HG03103 (cell line): ENCODE results near the gene ITGA11.

Source experiments
- ATAC-seq: cut with Tn5 transposase; IDR thresholded peaks from one replicate; pipeline ENCODE4 v1.9.1; 2021; ENCODE audit warnings: low read depth; ENCODE audit not compliant: unreplicated experiment

The ITGA11 gene

DNA sequence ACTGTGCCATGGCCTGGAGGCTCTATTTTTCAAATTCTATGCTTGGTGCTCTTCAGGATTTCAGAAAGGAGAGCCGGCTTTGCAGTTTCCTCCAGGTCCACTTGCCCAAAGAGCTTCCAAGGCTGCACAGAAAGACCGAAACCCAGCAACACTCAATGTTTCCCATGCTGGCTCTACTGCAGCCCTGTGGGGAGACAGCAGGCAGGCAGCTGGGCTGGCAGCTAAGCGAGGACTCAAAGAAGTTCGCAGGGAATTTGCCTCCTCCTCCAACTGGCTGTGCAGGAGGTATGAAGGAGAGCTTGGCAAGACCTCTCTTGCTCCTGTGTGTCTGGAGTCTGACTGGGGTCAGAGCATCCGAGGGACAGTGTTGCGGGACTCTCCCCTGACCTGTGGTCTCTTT, 17.4 kb upstream of the ITGA11 start:
- ATAC-seq = no peak

DNA sequence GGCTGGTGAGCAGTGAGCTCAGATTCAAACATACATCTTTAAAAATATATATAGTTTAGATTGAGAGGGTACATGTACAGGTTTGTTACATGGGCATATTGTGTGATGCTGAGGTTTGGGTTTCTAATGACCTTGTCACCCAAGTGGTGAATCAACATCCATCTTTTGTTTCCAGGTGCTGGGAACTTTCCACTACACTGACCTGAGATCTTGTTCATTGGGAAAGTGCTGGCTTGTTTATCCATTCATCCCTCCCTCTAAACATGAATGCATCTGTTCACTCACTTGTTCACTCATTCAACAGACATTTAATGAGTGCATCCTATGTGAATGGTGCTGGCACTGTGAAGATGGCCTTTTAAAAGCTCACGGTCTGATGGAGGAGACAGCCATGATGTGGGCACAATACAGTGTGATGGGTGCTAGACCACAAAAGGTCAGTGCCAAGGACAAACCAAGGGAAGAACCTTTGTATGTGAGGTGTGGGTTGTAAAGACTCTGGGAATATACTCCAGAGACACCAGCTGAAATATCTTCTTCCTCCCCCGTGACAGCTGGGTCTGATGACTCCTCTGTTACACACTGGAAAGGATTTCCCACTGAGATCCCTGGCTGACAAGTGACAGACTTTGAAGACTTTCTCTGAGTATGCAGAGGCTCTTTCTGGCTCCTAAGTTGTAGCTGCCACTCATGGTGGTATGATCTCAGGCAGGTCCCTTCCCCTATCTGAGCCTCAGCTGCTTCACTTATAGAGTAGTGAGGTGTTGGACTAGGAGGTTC, 16.2 kb upstream of the ITGA11 start:
- ATAC-seq = no peak

DNA sequence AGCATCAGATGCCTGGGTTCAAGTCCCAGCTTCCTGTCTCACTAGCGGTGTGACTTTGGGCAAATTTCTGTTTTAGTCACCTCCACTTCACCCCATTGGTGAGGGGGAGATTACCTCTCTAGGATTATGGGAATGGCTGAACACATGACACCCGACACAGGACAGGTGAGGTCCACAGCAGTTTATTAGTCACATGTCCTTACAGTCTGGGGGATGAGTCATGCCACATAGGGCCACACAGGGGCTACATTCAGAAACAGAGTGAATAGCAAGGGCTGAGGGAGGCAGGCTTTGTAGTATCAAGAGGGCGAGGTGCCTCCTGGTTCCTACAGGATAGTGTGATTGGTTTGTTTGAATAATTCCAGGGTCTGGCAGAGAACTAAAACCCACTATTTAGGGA, 15.2 kb upstream of the ITGA11 start:
- ATAC-seq = no peak

DNA sequence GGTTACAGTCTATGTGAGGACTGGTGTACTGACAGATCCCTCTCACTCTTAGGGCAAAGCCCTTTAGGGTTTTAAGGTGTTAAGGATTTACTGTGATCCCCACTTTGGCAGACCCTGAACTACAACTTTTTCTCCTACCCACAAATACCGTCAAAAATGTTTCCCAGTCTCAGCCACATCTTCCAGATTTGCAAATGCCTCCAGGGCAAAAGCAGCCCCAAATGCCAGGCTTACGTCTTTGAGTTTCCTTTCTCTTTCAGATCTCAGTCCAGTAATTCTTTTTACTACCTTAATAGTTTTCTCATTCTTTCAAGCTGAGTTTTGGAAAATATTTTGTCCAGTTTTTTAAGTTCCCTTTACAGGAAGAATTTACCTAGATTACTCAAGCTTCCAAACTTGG, 13.4 kb upstream of the ITGA11 start:
- ATAC-seq = no peak

DNA sequence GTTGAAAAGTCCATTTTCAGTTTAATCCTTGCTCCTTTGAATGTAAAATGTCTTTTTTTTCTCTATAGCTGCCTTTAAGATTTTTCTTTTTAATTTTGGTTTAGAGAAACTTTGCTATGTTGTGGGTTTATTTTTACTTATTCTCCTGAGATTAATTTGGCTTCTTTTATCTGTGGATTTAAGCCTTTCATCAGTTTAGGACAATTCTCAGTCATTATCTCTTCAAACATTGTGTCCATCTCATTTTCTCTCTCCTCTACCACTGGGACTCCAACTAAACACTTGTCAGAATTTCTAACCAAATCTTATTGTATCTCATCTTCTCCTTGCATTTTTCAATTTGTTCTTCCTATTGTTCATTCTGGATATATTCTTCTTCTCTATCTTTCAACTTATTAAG, 12.4 kb upstream of the ITGA11 start:
- no peak for ATAC-seq

DNA sequence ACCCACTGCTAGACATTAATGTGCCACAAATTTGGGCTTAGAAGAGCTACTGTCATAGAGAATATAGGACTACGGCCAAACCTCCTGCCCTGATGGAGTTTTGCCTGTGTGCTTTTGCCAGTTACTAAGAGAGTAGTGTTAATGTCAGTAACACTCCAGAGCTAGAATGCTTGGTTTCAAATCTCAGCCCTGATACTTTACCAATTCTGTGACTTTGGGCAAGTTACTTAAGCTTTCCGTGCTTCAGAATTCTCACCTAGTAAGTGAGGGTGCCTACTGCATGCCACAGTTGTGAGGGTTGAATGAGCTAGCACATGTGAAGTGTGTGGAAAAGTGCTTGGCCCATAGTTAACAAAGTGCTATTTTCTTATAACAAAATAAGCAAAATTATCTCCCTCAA, 10.9 kb upstream of the ITGA11 start:
- ATAC-seq = no peak

DNA sequence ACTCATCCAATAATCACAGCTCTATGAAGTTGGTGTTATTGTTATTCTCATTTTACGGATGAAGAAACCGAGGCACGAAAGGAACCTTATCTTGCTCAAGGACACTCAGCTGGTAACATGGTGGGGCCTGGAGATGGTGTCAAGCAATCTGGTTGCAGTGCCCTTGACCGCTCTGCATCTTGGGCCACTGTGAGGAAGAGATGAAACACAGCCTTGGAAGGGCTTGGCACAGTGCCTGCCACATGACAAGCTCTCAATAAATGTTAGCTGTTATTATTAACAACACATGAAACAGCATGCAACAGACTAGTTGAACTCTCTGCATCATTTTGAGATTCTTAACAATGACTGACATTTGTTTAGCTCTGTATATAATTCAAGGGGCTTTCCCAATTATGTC, 10.1 kb upstream of the ITGA11 start:
- ATAC-seq = no peak

DNA sequence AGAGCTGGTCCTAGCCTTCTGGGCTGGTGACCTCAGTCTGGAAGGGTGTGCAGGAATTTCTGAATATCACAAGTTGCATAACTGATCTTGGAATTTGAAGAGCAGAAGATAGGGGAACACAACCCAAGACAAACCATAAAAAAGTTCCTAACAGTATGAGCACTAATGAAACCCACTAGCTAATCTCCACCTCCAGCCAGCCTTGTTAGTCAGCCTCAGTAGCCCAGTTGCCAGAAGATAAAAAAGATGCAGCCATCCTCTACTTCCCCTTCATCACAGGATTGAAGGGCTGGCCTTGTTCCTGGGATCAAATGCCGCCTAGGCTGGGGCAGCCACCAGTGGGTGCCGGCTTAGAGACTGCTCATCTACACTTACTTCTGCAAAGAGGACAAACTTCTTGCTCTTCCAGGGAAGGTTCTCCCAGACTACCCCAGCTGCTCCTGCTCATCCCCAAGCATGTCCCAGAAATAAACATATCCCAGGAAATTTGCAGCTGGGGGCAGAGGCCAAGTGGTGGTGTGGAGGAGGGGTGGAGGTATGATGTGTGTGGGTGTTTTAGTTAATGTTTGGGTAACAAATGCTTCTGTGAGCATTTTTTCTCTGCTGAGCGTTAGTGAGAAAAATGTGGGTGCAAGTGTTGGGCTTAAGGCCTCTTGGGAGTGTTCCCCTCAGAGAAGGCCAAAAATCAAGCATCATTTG, 9.2 kb upstream of the ITGA11 start:
- no peak for ATAC-seq

DNA sequence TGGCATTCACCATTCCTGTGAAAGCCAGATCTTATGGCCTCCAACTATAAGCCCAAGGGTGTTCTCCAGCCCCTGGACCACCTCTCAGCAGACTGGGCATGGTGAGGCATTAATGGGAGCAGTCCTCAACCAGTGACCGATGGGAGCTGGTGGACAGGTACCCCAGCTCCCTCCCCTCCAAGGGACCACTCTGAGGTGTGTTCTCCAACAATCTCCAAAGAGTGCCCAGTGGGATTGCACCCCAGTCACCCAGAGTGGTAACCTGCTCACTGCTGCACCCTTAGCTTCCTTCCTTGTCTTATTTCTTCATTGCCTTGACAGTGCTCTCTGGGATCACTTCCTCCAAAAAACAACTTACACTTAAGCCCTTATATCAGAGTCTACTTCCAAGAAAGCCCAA, 8.2 kb upstream of the ITGA11 start:
- ATAC-seq = no peak

DNA sequence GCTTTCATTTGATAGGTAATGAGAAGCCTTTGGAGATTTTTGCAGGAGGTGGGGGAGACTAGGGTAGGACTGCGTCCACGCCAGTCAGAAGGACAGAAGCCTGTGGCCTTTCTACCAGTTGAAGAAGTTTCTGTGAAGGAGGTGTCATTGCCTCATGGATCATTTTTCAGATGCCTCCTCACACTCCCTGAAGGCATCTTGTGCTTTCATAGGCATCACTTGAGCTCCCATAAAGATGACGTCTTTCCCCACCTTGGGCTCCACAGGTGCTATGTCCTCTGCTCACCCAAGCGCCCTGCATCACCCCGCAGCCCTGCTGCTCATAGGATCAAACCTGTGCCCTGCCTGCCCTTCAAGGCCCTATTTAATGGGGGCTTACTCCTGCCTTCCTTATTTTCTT, 7.5 kb upstream of the ITGA11 start:
- ATAC-seq = no peak

DNA sequence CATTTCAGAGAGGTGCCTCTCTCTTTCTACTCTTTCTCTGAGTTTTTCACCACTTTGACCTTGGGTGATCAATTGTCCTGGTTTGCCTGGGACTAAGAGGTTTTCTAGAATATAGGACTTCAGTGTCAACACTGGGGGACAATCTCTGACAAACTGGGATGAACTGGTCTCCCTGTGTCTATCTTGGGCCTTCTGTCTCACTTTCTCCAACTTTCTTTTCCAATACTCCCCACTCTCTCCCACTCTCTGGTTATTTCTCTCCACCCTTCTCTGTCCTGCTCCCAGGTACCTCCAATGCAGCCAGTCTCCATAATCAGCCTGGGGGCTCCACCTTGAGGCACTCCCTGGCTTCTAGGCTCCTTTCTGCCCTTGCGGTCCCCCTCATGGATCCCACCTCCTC, 4.7 kb upstream of the ITGA11 start:
- ATAC-seq = no peak

DNA sequence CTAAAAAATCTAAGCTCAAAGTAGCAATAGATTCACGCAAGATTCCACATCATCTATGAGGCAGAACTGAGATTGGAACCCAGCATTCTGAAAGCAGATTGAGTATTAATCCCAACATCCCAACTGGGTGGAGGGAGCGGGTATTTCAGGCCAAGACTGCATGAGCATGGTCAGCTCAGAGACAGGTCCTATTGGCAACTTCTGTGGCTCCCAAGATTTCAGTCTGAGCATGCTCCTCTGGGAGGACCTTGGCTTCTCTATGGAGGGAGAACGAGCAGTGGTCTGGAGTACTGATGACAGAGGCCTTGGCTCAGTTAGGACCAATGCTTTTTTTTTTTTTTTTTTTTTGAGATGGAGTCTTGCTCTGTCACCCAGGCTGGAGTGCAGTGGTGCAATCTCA, 4.0 kb upstream of the ITGA11 start:
- no peak for ATAC-seq

DNA sequence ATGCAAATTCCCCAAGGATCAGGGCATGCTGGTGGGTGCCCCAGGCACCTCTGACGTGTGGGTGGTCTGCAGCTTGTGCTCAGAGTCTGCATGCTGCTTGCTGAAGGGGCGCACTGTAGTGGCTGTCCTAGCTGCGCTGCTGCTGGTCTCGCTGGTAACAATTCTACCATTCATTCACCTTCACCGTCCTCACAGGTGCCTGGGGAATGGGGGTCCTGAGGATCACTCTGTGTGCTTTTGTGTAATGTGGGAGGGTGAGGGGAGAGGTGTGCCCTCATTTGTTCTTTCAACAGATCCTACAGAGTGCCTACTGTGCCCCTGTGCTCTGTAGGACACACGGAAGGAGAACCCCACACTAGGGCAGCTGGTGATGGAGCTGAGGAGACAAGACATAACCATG, 2.1 kb upstream of the ITGA11 start:
- no peak for ATAC-seq

DNA sequence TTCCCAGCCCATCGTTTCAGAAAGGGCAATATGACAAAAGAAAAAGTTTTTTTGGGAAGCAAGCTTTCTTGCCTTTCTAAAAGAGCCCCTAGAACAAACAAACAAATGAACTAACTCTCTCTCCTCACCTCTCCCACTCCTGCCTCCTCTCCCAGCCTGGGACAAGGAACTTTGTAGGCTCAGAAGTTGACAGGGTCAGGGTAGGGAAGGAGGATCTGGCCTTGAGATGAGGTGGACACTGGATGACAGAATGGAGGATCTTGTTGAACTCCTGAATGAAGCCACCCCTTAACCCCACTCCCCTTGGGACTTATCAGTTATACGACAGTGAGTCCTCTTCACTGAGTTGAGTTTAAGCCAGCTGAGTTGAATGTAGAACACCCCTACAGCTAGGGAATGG, 1.6 kb upstream of the ITGA11 start:
- no peak for ATAC-seq

DNA sequence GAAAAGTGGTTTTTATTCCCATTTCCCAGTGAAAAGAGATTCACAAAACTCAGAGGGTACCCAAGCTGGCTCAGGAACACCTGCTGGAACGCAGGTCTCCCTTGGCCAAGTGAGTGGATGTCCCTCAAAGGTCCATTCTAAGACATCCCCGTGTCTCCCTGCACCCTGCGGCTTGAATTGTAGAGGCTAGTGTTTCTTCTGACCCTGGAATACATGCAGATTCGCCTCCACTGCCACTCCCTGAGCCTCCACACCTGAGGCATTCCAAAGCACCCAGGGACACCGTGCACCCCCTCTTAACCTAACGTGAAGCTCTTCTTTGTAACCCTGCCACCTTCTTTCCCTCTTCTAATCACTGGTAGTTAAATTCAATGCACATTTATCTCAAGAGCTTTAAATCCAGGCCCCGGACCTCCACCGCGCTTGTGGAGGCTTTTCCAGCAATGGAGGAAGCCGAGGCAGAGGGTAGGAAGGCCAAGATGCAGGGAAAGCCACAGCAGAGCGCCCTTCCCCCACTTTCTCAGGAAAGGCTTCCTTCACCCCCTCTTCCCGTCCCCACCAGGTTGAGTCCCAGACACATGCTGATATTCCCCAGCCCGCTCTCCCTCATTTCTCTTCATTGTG, 590 bp upstream of the ITGA11 start:
- ATAC-seq = no peak

DNA sequence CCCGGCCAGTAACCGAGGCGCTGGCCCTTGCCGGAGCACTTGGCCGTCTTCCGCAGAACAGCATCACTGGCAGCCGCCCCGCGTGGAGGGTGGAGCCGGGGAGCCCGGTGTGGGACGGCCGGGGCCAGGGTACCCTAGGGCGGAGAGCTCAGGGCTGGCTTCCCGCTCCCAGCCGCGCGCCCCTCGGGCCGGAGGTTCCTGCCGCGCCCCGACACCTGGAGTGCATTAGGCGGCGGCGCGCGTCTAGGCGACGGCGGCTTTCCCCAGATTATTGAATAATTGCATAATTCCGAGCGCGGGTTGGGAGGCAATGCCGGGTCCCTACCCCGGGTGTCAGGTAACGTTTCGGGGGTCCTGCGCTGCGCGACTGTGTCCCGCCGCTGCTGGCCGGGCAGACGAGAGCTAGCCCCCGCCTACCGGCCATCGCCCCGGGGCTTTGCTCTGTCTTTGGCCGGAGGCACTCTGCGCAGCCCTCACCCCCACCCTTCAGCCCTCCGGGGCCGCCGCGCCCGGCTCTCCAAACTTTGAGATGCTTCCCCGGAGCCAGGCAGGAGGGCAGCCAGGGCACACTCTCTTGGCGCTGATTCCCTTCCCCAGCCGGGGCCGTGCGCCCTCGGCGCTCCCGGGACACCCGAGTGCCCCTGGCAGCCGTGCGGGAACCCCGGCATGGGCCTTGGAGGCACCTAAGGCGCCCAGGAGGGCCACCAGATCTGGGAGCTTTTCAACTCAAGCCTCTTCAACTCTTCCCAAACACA, 749 bp downstream of the ITGA11 start:
- no peak for ATAC-seq

DNA sequence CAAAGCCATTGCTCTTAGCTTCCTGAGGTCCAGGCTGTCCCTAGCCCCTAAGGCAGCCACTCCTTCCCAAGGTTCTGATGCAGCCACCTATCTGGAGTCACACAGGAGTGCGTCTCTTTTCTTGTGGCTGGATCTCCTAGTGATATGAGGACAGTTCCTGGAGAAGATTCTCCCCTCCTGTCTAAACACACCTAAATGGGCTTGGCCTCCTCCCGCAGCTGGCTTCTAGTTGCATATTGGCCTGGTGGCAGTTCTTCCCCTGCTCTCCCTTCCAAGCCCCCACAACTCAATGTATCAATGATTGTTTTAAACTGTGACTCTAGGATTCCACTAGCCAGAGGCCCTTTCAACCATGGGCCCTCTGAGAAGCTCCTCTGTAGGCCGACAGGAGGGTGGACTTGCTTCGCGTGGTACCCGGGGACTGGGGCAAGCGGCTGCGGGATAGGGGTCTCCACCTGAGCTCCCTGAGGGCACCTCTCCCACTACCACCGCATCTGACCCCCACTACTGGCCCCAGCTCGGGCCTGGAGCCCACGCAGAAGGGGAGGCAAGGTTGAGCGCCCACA, 1.4 kb downstream of the ITGA11 start:
- no peak for ATAC-seq

DNA sequence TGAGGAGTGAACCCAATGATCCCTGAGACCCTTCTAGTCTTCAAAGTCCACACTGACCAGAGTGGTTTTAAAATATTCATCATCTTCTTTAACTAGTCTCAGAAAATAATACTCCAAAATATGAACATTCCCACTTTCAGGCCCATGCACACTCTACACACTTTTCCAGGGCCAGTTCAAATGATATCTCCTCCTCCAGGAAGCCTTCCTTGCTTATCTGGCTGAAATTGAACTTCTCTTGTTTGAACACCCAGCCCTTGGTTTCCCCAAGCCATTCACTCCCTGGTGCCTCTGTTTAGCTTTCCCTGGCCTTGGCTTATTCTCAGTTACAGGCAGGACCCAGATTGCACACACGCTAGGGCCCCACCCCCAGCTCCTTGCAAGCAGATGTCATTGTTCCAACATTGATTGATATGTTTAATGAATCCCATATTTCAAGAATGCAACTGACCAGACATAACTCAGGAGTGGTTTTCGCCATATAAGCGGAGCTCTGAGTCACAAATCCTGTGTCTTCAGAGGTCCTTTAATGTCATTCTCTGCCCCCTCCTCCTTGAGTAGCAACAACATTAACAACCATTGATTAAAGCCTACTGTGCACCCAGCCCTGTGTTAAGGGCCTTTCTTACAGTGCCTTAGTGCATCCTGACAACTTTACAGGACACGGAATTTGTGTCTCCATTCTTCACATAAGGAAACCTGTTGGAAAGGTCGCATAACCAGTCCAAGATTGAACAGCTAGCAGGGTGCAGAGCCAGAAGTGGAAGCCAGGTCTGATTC, 2.1 kb downstream of the ITGA11 start:
- ATAC-seq = no peak

DNA sequence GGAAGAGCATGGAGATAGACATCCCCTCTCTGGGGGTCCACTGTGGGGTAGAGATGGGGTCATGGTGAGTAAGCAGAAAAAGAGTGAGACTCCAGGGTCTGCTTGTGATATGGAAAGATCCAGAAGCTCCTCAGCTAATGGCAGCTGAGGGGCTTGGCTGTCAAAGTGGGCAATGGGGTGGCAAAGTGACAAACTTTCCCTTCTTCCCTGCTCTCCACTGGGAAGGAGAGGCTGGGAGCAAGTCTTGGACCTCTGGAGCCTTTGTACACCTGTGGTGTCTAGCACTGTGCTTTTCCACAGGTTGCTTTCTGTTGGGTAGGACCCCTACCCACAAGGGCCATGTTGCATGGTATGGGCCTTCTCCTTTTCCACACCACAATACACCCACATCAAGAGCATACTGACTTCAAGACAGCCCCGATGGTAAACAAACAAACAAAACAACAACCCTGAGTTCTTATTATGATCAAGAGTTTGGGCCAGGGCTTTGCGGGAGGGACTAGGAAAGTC, 3.5 kb downstream of the ITGA11 start:
- ATAC-seq = no peak

DNA sequence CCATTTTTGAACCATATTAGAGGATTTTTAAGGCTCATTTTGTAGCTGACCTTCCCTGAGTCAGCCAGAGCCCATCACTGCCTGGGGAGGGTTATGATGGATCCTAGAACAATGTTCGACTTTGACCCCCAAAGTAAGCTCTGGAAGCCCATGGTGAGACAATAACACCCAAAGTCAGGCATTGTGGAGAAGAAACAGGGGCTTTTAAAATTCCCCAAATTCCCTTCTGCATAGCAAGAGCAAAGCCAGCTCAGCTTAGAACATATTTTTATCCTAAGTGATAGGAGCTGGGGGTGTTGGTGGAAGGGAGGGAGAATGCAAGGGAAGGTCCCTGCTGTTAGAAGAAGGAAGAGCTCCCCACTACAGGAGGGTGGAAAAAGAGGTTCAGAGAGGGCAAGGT, 4.0 kb downstream of the ITGA11 start:
- no peak for ATAC-seq
